MM.1S (cell line): ENCODE data around the gene MOXD1.
"Not testable (repeated sequence)": the region's sequence is repeated elsewhere in the genome, so short reads cannot be mapped to it uniquely, and the experiment has no call there.

ENCODE experiments used
- CTCF ChIP-seq: fragments of 300-600 bp; sonication (generic); IDR thresholded peaks from 2 replicates; pipeline ENCODE4 v1.5.1; 2016; ENCODE audit warnings: antibody characterized with exemption, low read length, mixed read lengths
- EZH2 ChIP-seq: fragments of 300-600 bp; sonication (generic); optimal IDR thresholded peaks from 2 replicates; pipeline ENCODE3; 2017; ENCODE audit warnings: low read depth, mild to moderate bottlenecking, antibody characterized with exemption, low read length, mixed read lengths
- EZH2phosphoT487 ChIP-seq: fragments of 300-600 bp; sonication (generic); IDR thresholded peaks from 2 replicates; pipeline ENCODE4 v1.6.1; 2018; ENCODE audit warnings: antibody characterized with exemption, low read length

DNA sequence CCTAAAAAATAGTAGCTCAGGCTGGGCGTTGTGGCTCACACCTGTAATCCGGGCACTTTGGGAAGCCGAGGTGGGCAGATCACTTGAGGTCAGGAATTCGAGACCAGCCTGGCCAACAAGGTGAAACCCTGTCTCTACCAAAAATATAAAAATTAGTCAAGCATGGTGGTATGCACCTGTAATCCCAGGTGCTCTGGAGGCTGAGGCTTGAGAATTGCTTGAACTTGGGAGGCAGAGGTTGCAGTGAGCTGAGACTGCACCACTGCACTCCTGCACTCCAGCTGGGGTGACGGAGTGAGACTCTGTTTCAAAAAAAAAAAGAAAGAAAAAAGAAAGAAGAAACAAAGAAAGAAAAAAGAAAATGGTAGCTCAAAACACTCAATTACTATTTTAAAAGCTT is 132.6 kb downstream of the MOXD1 start:
- not testable (repeated sequence) for TF ChIP-seq CTCF, EZH2, EZH2phosphoT487
